NCI-H446 treated with DMSO at 0.1 percent for 48 hours (cell line): ENCODE measurements around the gene HBA1.
"Not testable (repeated sequence)": the region's sequence is repeated elsewhere in the genome, so short reads cannot be mapped to it uniquely, and the experiment has no call there.

ENCODE experiments used
- DNase-seq: peaks from one replicate; lab custom pipeline; 2025; lab: John Stamatoyannopoulos, UW

Gene HBA1

GRCh38 chr16:203246-203645 lies 26.8 kb downstream of the HBA1 start:
- DNase-seq: no peak

- not testable (repeated sequence) for DNase-seq
Observed at GRCh38 chr16:204046-204445, 27.6 kb downstream of the HBA1 start.

- not testable (repeated sequence) for DNase-seq
Observed at GRCh38 chr16:209359-209758, 32.9 kb downstream of the HBA1 start.

GRCh38 chr16:211631-212180 lies 35.2 kb downstream of the HBA1 start:
- not testable (repeated sequence) for DNase-seq

GRCh38 chr16:212999-213398 lies 36.5 kb downstream of the HBA1 start:
- DNase-seq: no peak

- no peak for DNase-seq
Observed at GRCh38 chr16:220021-220420, 43.5 kb downstream of the HBA1 start.
